Thyroid gland (tissue), 4 donors: Measurements from ENCODE around the gene SGK1. TPM values are rescaled to one million over a fixed set of nuclear protein-coding genes. Genes with fewer than 3 reads are reported as not detected.
"Not testable (repeated sequence)": the region's sequence is repeated elsewhere in the genome, so short reads cannot be mapped to it uniquely, and the experiment has no call there.

Experiments
- DNase-seq, 2 donors: peaks; one replicate each; pipeline ENCODE4 v3.0.0-alpha.2; 2019
- H3K27ac ChIP-seq, 3 donors: fragments of 200-600 bp; sonication (generic); 1 replicate in 2 of 3; 2 replicates in 1 of 3; pipeline ENCODE4 v1.5.1; 2016 to 2019; ENCODE audit warnings: mild to moderate bottlenecking in 1 of 3, moderate library complexity in 1 of 3
- H3K27me3 ChIP-seq: fragments of 200-600 bp; sonication (generic); one replicate; pipeline ENCODE4 v1.5.1; 2019
- H3K36me3 ChIP-seq, 2 donors: fragments of 200-600 bp; sonication (generic); one replicate each; pipeline ENCODE4 v1.5.1; 2016 to 2019
- H3K4me1 ChIP-seq, 2 donors: fragments of 200-600 bp; sonication (generic); one replicate each; pipeline ENCODE4 v1.5.1; 2017 to 2019
- H3K4me3 ChIP-seq, 3 donors: fragments of 200-600 bp; sonication (generic); replicated peaks in 1 of 3; 1 replicate in 2 of 3; 2 replicates in 1 of 3; pipeline ENCODE4 v1.5.1; 2016; ENCODE audit warnings: mild to moderate bottlenecking in 1 of 3
- H3K9me3 ChIP-seq: fragments of 200-600 bp; sonication (generic); one replicate; pipeline ENCODE4 v1.5.1; 2017
- POLR2A ChIP-seq, 2 donors: fragments of 450-650 bp; IDR thresholded peaks; one replicate each; pipeline ENCODE4 v1.6.1; 2017; ENCODE audit warnings: antibody characterized with exemption in 2 of 2, mild to moderate bottlenecking in 2 of 2, moderate library complexity in 1 of 2
- WGBS, 2 donors: methylation state at CpG; one replicate each; pipeline ENCODE4 v1.1.5; 2017; 5-methylcytosine and 5-hydroxymethylcytosine counted together
- intact Hi-C: fragments of 100-400 bp; cut with DNase I; formaldehyde crosslinking; loops from one replicate; pipeline ENCODE4 v1.15.1; 2023
- total RNA-seq, 4 donors: library from RNA; depleted of rRNA; stranded (reverse); fragments of >200 nt; gene quantifications; one replicate each; pipeline ENCODE4 v1.2.3, GENCODE V29; 2016
- TF ChIP-seq, protein P1 (sequence below), 6 experiments: fragments of 200-600 bp in 3 of 6; fragments of 450-650 bp in 3 of 6; sonication (generic) in 3 of 6; IDR thresholded peaks; one replicate each; pipeline ENCODE4 v1.5.1; 2016 to 2019; ENCODE audit warnings: antibody characterized with exemption in 6 of 6, mild to moderate bottlenecking in 2 of 6, inconsistent platforms in 1 of 6, moderate library complexity in 1 of 6

The SGK1 gene
- total RNA-seq, 4 donors from 2014 or later: 151 to 361 (median 194) TPM

DNA sequence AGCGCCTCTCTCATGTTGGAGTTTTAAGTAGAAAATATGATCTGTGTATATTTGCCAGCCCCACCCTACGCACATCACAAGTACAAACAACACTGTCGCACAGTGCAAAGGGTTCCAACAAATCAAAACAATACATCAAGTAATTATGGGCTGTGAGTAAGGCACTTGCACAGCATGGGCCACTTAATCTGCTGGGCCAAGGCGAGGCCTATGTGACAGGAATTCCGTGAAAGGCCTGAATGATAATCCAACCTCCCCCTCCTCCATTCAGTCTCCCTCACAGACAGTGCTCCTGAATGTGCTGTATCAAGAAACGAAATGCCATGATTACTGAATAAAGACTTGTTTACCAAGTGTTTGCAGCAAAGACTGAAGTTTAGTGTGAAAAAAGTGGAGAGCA lies 135.4 kb downstream of the SGK1 start:
- intact Hi-C loops: loop anchor here (5.0 to 10.0 kb wide), 2 partner anchors 82 to 335 kb away; no protein-coding TSS in a partner anchor
- 95% methylated on average over 6 of the region's 6 CpGs for WGBS, 2 donors
- Histone ChIP-seq H3K4me1 (peaks cover 18 to 41% of the 10 kb centered on the region in 2 donors), H3K36me3 (no peaks in the 10 kb centered on the region), H3K4me3 (no peak overlapping the region), H3K27ac (peak overlapping the region; percentile 39 to 77 (median 66)), H3K27me3 (no peaks in the 10 kb centered on the region), H3K9me3 (no peaks in the 10 kb centered on the region)
- DNase-seq: no peak
- no peak for TF ChIP-seq POLR2A (IDR thresholded peaks at IDR 0.05)
- TF ChIP-seq, protein P1, sequence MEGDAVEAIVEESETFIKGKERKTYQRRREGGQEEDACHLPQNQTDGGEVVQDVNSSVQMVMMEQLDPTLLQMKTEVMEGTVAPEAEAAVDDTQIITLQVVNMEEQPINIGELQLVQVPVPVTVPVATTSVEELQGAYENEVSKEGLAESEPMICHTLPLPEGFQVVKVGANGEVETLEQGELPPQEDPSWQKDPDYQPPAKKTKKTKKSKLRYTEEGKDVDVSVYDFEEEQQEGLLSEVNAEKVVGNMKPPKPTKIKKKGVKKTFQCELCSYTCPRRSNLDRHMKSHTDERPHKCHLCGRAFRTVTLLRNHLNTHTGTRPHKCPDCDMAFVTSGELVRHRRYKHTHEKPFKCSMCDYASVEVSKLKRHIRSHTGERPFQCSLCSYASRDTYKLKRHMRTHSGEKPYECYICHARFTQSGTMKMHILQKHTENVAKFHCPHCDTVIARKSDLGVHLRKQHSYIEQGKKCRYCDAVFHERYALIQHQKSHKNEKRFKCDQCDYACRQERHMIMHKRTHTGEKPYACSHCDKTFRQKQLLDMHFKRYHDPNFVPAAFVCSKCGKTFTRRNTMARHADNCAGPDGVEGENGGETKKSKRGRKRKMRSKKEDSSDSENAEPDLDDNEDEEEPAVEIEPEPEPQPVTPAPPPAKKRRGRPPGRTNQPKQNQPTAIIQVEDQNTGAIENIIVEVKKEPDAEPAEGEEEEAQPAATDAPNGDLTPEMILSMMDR (IDR thresholded peaks at IDR 0.05): no peak

DNA sequence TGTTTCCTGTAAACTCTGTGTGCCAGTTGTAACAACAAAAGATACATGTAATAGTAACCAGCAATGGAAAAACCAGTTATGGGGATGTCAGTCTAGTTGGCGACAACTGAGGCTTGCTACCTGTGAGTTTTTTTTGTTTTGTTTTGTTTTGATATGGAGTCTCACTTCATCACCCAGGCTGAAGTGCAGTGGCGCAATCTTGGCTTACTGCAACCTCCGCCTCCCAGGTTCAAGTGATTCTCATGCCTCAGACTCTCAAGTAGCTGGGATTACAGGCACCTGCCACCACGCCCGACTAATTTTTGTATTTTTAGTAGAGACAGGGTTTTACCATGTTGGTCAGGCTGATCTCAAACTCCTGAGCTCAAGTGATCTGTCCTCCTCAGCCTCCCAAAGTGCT lies 136.2 kb downstream of the SGK1 start:
- intact Hi-C loops: loop anchor here (5.0 to 10.0 kb wide), 2 partner anchors 83 to 336 kb away; no protein-coding TSS in a partner anchor
- DNase-seq: peak; percentile 91 to 93
- 45 to 50% methylated on average over 5 of the region's 5 CpGs for WGBS, 2 donors

DNA sequence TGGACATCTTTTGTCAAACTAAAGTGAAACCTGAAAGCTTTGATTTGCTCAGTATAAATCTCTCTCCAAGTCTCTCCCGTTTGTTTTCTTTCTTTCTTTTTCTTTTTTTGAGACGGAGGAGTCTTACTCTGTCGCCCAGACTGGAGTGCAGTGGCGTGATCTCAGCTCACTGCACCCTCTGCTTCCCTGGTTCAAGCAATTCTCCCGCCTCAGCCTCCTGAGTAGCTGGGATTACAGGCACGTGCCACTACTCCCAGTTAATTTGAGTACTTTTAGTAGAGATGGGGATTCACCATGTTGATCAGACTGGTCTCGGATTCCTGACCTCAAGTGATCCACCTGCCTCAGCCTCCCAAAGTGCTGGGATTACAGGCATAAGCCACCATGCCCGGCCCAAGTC lies 136.7 kb downstream of the SGK1 start:
- peak; percentile 53 to 56 for DNase-seq
- H3K36me3 ChIP-seq, H3K9me3 ChIP-seq, H3K4me3 ChIP-seq, H3K27me3 ChIP-seq: not testable (repeated sequence)
- peaks cover 28 to 53% of the 10 kb centered on the region in 2 donors for H3K4me1 ChIP-seq
- intact Hi-C loops: loop anchor here (5.0 to 10.0 kb wide), 2 partner anchors 84 to 336 kb away; no protein-coding TSS in a partner anchor
- WGBS, 2 donors: 43 to 47% methylated on average over 8 of the region's 8 CpGs
- H3K27ac ChIP-seq: peak overlapping the region; percentile 46 to 82 (median 72)

More for the DNA sequence above, 136.2 kb downstream of the SGK1 start:
- H3K9me3 ChIP-seq, H3K27me3 ChIP-seq, H3K36me3 ChIP-seq, H3K4me3 ChIP-seq: not testable (repeated sequence)
- Histone ChIP-seq H3K4me1 (peaks cover 23 to 49% of the 10 kb centered on the region in 2 donors), H3K27ac (peak overlapping the region; percentile 66 to 82 (median 72))

DNA sequence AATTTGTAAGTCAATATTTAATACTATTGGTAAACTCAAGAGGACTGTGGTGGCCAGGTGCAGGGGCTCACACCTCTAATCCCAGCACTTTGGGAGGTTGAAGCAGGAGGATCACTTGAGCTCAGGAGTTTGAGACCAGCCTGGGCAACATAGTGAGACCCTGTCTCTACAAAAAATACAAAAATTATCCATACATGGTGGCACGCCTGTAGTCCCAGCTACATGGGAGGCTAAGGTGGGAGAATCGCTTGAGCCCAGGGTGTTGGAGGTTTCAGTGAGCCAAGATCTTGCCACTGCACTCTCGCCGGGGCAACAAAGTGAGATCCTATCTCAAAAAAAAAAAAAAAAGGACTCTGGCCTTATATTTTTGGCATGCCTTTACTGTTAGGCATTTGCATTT lies 137.4 kb downstream of the SGK1 start:
- not testable (repeated sequence) for DNase-seq, H3K36me3 ChIP-seq, H3K4me3 ChIP-seq, H3K27me3 ChIP-seq, H3K9me3 ChIP-seq
- WGBS, 2 donors: 96 to 98% methylated on average over 4 of the region's 4 CpGs
- intact Hi-C loops: loop anchor here (5.0 to 10.0 kb wide), 2 partner anchors 84 to 337 kb away; no protein-coding TSS in a partner anchor
- H3K27ac ChIP-seq: peak overlapping the region in 2 of 3 donors; percentile 72 to 82
- H3K4me1 ChIP-seq: peaks cover 32 to 57% of the 10 kb centered on the region in 2 donors

DNA sequence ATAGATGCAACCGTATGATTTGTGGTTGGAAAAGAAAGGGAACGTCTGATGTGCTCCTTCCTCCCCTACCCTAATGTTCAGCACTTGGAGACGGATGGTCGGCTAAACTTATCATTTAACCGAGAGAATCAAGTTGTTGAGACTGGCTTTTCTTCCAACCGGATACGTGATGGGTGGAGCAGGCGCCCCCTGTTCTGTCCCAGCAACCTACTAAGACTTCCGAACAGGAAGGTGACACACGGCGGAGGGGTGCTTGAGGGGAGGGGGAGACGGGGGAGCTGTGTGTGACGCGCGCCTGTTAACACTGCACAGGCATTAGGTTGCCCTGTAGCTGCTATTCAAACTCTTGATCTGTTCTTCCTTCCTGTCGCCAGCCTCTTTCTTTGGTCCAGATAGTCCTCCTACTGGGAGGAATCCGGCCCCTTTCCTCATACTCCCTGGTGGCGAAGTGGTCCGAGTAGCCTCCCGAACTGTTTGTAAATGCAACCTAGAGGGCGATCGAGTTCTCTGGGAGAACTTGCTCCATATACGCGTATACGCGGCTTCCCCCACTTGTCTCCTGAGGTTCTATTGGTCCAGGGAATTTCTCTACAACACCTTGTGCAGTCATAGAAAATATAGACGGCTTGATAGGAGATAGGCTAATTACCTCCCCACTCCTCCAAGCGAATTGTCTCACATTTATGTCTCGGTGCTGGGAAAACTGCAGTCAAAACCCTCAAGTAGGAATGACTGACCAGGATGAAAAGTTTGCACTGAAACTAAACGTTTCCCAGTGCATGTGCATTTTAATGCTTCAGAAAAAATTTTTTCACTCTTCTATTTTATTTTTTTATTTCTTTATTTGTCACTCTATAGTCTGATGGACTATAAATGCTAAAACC lies 139.5 kb downstream of the SGK1 start:
- Histone ChIP-seq H3K27me3 (no peaks in the 10 kb centered on the region), H3K36me3 (peaks cover 4 to 5% of the 10 kb centered on the region in 2 donors), H3K4me3 (peak overlapping the region in 1 of 3 donors; percentile 8), H3K27ac (peak overlapping the region; percentile 27 to 100 (median 53)), H3K4me1 (peaks cover 32 to 50% of the 10 kb centered on the region in 2 donors), H3K9me3 (no peaks in the 10 kb centered on the region)
- intact Hi-C loops: loop anchor here (5.0 kb wide), 1 partner anchor 634 kb away; no protein-coding TSS in a partner anchor
- TF ChIP-seq POLR2A (IDR thresholded peaks at IDR 0.05): no peak
- TF ChIP-seq, protein P1 (IDR thresholded peaks at IDR 0.05): peak; percentile 17 to 82 (median 64)
- DNase-seq: peak; percentile 68 to 70
- WGBS, 2 donors: 23 to 26% methylated on average over 30 of the region's 30 CpGs

DNA sequence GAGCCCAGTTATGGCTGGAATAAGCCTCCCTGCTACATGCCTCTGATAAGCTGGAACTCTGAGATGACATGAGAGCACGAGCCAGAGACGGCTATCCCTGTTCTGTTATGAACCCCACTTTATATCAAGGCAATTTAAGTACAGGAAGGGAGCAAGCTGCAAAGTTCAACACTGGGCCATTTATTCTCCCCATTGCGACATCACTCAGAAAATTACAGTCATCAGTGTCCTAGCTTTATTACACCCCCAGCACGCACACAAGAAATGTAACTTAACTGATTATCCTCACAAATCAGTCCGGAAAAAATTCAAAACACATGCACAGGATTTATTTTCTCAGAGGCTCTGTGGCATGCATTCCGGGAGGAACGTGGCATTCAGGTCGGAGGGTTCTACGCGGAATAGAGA lies 140.2 kb downstream of the SGK1 start:
- DNase-seq: no peak
- intact Hi-C loops: loop anchor here (5.0 kb wide), 1 partner anchor 635 kb away; no protein-coding TSS in a partner anchor
- peak overlapping the region in 1 of 3 donors; percentile 8 for H3K4me3 ChIP-seq
- WGBS, 2 donors: 74 to 81% methylated on average over 10 of the region's 10 CpGs
- peak overlapping the region in 2 of 3 donors; percentile 53 to 100 for H3K27ac ChIP-seq
- H3K9me3 ChIP-seq: no peaks in the 10 kb centered on the region
- H3K4me1 ChIP-seq: peaks cover 34 to 48% of the 10 kb centered on the region in 2 donors
- TF ChIP-seq, protein P1 (IDR thresholded peaks at IDR 0.05): no peak
- TF ChIP-seq POLR2A (IDR thresholded peaks at IDR 0.05): no peak
- peaks cover 11% of the 10 kb centered on the region in 2 donors for H3K36me3 ChIP-seq
- no peaks in the 10 kb centered on the region for H3K27me3 ChIP-seq
